GM12891 (cell line): ENCODE data around the gene ALG11.

Source experiments
- PAX5 ChIP-seq: IDR thresholded peaks from 2 replicates; pipeline ENCODE4 v1.6.1; 2011; ENCODE audit warnings: low read length, moderate library complexity, mild to moderate bottlenecking; ENCODE audit not compliant: insufficient read depth, severe bottlenecking
- POLR2A ChIP-seq: IDR thresholded peaks from 2 replicates; pipeline ENCODE4 v1.6.1; 2011; ENCODE audit warnings: low read depth, low read length, control low read depth
- POLR2AphosphoS5 ChIP-seq: IDR thresholded peaks from 2 replicates; pipeline ENCODE4 v1.6.1; 2011; ENCODE audit warnings: low read depth, low read length, control low read depth
- POU2F2 ChIP-seq: IDR thresholded peaks from 2 replicates; pipeline ENCODE4 v1.6.1; 2011; ENCODE audit warnings: low read depth, mild to moderate bottlenecking, control low read depth, low read length, moderate library complexity
- SPI1 ChIP-seq: IDR thresholded peaks from 2 replicates; pipeline ENCODE4 v1.6.1; 2011; ENCODE audit warnings: low read depth, low read length, control low read depth

GRCh38 chr13:51995677-51996551 lies 16.3 kb upstream of the ALG11 start:
- no peak for TF ChIP-seq POU2F2
- TF ChIP-seq POLR2A = no peak
- TF ChIP-seq POLR2AphosphoS5 = no peak
- no peak for TF ChIP-seq SPI1
- no peak for TF ChIP-seq PAX5
